NCI-H1417 treated with DMSO at 0.1 percent for 48 hours (cell line): ENCODE measurements around the gene TUBGCP3.
"Not testable (repeated sequence)": the region's sequence is repeated elsewhere in the genome, so short reads cannot be mapped to it uniquely, and the experiment has no call there.

ENCODE experiments used
- DNase-seq: peaks from one replicate; lab custom pipeline; 2025; lab: John Stamatoyannopoulos, UW

Gene TUBGCP3, protein sequence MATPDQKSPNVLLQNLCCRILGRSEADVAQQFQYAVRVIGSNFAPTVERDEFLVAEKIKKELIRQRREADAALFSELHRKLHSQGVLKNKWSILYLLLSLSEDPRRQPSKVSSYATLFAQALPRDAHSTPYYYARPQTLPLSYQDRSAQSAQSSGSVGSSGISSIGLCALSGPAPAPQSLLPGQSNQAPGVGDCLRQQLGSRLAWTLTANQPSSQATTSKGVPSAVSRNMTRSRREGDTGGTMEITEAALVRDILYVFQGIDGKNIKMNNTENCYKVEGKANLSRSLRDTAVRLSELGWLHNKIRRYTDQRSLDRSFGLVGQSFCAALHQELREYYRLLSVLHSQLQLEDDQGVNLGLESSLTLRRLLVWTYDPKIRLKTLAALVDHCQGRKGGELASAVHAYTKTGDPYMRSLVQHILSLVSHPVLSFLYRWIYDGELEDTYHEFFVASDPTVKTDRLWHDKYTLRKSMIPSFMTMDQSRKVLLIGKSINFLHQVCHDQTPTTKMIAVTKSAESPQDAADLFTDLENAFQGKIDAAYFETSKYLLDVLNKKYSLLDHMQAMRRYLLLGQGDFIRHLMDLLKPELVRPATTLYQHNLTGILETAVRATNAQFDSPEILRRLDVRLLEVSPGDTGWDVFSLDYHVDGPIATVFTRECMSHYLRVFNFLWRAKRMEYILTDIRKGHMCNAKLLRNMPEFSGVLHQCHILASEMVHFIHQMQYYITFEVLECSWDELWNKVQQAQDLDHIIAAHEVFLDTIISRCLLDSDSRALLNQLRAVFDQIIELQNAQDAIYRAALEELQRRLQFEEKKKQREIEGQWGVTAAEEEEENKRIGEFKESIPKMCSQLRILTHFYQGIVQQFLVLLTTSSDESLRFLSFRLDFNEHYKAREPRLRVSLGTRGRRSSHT

DNA sequence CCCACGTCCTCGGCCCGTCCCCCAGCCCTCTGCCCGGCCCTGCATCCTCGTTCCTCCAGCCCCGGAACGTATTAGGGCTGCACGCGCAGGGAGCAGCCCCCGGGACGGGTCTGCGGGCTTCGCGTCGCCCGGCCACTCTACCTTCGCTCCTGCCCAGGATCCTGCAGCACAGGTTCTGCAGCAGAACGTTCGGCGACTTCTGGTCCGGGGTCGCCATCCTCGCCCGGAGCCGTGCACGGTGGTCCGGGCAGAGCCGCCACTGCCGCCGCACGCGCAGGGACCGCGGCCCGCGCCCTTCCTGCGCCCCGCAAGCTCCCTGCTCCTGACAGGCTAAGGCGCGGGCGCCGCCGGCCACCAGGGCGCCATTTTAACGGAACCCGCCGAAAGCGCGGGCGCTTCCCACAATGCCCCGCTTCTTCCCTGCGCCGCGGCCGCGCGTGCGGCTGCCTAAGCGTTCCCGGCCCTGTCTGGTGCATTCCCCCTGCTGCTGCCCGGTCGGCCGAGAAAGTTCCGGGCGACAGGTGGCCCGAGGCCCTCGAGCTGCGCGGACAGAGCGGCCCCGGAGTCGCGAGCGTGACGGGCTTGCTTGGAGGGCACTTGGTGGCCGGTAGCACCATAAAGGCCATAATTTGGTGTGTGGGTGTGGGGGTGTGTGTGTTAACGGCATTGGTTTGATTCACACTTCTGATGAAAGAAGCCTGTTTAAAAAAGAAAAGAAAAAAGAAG is at the start of gene TUBGCP3:
TUBGCP3 (minus strand) TSS at position 390 of the 726 bp plus-strand sequence; CDS start at position 217, 173 bp downstream.
- DNase-seq: peak; percentile 74

DNA sequence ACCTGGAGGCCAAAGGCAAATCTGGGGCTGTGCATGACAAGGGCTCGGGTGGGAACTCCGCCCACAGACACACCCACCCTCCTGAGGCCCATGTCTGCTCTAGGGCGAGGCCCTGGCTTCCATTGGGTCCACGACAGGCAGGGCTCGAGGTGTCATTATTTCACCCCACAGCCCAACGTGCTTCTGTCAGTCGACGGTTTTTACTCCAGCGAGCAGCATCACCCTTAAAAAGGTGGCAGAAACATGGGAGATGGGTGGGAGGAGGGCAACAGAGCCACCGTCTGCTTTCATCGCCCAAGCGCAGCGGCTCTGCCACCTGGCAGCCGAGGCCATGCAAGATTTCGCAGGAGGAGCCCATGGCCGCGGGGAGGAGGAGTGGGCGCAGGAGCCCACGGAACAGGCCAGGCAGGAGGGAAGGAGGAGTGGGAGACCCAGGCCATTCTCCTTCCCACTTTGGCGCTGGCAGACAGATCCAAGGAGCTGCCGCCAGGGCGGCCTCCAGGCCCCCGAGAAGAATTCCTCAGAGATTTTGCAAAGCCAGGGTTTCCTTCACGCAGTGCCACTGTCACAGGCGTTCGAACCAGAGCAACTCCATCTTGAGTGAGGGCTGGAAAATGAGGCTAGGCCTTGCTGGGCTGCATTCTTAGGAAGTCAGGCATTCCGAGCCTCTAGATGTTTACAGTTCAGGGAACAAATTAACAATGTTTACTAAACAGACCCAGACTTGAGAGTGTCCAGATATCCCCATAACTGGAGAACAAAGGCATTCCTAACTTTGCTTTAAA is 49.3 kb upstream of the TUBGCP3 start:
- no peak for DNase-seq

DNA sequence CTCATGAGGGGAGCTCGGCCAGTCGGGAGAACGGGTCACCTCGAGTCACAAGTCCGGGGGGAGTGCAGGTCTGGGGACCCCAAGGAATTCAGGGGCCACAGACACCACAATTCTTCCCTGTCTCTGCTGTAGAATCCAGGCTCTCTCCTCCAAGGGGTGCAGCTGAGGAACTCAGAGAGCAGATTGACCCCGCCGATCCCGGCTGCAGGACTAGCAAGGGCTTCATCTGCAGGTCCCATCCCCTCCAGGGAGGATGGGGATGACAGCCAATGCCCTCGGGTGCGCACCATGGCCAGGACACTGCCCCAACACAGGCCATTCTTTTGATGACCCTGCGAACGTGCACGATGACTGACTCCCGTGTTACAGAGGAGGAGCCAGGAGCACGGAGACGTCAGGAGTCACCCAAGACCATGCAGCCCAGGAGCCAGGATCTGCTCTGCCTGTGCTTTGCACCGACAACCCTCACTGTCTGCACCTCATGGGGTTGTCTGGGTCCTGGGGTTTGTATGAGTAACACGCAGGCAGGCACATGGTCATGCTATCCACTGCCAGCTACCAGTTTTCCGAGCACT is 48.5 kb upstream of the TUBGCP3 start:
- no peak for DNase-seq

DNA sequence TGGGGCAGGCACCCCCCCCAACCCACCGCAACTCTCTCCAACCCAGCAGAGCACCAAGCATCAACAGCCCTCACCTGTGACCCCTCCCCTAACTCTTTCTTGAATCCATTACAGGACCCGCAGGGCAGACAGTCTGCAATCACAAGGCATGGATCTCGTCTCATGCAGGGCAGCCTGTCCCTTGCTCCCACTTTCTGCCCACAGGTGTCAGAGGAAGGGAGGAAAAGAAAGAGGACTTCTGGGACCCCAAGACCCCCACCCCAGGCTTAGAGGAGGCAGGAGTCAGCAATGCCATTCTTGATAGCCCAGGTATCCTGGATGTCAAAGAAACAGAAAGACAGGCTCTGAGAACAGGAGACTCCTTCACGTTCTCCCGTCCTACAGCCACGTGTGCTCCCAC is 47.4 kb upstream of the TUBGCP3 start:
- DNase-seq: no peak

DNA sequence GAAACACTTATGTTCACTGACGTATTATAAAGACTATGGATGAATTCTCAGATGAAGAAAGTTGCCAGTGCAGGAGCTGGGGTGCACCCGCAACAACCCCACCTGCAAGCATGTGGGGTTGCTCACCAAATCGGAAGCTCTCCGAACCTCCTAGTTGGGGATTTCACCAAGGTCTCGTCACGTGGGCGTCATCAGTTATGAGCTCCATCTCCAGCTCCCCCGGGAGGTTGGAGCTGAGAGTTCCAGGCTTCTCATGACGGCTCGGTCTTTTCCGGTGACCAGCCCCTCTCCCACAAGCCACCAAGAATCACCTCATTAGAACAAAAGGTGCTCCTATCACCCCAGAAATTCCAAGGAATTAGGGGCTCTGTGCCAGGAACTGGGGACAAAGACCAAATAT is 46.1 kb upstream of the TUBGCP3 start:
- DNase-seq: no peak

DNA sequence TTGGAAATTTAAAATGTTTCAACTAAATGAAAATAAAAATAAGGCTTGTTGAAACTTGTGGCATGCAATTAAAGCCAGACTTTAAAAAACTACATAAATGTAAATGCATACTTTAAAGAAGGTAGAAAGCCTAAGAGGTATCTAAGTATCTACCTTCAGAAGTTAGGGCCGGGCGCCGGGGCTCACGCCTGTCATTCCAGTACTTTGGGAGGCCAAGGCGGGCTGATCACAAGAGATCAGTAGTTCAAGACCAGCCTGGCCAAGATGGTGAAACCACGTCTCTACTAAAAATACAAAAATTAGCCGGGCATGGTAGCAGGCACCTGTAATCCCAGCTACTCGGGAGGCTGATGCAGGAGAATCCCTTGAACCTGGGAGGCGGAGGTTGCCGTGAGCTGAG is 42.3 kb upstream of the TUBGCP3 start:
- not testable (repeated sequence) for DNase-seq

DNA sequence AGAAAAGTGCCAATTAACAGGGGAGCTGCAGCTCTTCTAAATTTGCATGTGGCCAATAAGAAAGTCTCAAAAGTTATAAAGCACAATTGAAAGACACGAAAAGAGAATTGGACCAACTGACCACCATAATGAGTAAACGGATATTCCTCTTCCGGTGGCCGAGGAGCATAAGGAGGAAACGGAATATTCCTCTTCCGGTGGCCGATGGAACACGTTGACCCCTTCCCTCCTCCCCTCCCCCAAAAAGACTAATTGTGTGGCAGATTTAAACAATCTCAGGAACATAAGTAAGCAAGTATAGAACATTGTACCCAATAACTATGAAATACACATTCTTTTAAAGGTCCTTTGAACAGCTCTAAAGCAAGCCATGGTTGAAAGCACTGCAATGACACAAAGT is 41.2 kb upstream of the TUBGCP3 start:
- no peak for DNase-seq

DNA sequence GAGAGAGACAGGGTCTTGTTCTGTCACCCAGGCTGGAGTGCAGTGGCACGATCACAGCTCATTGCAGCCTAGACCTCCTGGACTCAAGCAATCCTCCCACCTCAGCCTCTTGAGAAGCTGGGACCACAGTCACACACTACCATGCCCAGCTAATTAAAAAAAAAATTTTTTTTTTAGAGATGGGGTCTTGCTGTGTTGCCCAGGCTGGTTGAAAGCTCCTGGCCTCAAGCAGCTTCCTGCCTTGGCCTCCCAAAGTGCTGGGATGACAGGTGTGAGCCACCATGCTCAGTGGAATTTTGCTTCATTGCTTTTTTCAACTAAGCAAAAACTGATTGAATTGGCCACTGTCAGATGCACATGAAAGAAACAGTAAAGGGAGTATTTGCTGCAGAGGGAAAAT is 39.7 kb upstream of the TUBGCP3 start:
- DNase-seq: not testable (repeated sequence)

DNA sequence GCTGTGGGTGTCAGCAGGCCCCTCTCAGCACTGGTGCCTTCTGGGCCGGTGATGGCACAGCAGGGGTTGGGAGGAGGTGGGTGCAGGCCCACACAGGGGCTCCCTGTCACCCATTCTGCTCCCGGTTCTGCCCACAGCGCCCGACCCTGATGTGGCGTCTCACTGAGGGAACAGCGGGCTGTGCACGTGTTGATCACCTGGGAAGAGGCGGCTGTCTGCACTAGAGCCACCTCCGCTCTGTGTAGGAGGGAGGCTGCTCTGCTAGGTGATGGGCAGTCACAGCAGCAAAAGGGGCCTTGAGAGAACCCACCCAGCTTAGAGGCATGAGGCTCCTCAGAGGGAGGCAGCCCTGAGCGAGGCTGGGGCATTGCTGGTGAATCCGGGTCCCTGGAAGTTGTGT is 39.2 kb upstream of the TUBGCP3 start:
- no peak for DNase-seq

DNA sequence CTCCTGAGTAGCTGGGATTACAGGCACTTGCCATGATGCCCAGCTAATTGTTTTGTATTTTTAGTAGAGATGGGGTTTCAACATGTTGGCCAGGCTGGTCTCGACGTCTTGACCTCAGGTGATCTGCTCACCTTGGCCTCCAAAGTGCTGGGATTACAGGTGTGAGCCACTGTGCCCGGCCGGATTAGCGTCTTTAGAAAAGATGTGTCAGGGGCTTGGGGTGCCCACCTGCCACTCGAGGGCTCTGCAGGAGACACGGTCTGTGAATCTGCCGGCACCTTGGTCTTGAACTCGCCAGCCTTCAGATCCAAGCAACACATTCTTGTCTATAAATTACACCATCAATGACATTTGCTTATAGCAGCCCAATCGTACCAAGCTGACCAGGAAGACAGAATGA is 38.8 kb upstream of the TUBGCP3 start:
- no peak for DNase-seq

DNA sequence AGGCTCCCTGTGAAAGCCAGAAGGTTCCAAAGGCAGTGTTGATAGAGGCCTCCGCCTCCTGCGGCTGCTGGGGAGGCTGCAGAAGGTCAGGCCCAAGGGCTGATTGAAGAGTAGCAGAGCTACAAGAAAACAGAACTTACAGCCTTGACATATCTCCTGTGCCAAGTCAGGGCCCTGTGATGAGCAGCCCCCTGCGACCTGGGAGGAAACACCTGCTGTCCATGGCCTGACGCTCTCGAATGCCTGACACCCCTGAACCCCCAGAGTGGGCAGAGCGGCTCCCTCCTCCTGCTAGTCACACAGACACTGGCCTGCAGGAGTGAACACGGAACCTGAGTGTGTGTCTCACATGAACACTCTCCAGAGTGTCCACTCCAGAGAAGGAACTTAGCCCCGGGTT is 38.2 kb upstream of the TUBGCP3 start:
- no peak for DNase-seq

DNA sequence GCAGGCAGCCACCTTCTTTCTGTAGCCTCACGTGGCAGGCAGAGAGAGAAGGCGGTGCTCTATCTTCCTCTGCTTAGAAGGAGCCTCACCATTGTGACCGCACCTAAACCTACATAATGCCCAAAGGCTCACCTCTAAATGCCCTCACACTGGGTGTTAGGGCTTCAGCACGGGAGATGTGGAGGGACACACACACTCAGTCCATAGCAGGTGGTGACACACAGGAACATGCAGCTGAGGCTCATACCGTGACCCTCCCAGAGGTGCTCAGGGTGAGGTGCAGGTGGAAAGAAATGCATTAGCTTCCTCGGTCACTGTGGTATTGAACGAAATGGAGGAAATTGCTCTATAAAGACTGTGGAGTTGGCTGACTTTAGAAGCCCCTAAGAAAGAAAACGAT is 37.7 kb upstream of the TUBGCP3 start:
- no peak for DNase-seq

DNA sequence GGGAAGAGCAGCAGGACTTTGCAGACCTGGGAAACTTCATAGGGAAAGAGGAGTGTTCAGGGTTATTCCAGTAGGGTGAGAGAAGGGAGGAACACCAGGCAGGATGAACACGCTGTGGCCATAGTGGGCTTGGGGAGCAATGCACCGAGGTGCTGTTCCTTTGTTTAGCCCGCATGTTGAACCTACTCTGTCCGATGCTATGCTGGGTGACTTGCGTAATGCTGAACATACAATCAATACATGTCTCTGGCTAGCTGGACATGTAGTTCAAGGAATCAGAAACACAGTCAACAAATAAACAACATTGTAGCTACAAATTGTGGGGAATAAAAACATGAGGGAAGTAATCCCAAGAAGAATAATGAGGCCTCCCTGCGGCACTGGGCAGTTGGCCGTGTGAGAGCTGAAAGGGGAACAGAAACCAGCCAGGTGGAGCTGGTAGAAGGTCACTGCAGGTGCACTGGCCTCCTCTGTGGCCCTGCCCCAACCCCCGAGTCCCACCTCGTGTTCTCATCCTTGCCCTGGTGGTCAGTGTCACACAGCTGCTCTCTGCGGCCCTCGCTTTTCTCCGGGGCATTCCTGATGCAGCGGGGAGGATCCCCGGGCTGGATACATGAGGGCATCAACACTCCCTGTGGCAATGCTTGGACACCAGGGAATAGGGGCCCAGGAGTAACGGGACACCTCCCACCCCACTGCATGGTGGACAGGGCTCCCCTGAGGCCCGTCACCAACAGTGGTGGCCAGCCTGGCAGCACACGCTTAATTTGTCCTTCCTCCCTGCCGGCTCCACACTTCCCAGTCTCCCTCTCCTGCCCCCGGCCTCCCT is 36.9 kb upstream of the TUBGCP3 start:
- DNase-seq: no peak

DNA sequence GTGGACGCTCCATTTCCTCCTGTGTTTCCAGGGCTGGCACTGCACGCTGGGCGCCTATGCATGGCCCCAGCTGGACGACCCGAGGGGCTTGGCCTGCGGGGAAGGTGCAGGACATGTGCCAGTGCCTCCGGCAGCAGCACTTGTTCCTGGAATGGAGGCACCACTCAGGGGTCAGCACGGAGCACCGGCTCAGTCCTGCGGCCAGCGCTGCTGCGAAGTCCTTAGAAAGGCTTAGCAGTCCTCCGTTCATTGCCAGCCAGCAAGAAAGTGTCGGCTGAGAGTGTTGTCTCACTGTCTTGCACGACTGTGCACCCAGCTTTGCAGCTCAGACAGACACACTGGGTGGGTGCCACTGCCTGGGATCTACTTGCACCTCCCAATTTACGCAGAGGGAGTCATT is 36.1 kb upstream of the TUBGCP3 start:
- no peak for DNase-seq

DNA sequence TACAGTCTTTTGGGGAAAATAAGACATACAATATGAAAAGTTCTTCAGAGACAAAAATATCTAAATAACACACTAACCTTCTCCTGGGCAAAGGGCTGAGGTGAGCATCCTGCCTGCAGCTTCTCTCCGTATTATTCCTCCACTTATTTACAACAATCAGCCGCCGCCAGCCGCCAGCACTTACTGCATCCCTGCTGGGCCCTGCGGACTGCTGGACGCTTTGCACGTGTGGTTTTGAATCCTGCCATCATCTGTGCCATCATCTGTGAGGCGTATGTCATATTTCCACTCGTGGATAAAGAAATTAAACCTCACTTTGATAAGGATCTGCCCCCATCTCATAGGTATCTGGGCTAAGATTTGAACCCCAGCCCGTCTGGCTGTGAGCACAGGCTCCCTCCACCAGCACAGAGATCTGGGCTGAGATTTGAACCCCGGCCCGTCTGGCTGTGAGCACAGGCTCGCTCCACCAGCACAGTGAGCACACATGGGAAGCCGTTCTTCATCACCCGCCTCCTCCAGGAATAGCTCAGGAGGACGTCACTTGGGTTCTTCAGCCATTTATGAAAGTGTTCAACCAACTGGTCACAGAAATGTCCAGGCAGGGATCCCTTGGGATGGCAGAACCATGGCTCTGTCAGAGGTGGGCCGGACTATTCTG is 35.2 kb upstream of the TUBGCP3 start:
- peak; percentile 45 for DNase-seq

DNA sequence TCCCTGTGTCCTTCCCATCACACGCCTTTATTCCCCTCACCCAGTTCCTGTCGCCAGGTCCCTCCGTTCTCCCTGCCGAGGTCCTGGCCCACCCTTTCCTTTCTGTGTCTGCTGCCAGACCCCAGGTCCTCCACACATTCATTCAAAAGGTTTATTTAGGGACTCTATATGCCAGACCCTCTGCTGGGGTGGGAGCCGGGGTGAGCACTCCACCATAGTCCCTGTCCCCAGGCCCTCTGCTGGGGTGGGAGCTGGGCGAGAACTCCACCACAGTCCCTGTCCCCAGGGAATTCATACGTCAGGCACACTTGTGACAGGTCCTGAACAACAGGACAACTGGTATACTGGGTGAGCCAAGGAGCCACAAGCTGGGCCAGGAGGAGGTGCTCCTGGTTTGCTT is 34.4 kb upstream of the TUBGCP3 start:
- DNase-seq: no peak

DNA sequence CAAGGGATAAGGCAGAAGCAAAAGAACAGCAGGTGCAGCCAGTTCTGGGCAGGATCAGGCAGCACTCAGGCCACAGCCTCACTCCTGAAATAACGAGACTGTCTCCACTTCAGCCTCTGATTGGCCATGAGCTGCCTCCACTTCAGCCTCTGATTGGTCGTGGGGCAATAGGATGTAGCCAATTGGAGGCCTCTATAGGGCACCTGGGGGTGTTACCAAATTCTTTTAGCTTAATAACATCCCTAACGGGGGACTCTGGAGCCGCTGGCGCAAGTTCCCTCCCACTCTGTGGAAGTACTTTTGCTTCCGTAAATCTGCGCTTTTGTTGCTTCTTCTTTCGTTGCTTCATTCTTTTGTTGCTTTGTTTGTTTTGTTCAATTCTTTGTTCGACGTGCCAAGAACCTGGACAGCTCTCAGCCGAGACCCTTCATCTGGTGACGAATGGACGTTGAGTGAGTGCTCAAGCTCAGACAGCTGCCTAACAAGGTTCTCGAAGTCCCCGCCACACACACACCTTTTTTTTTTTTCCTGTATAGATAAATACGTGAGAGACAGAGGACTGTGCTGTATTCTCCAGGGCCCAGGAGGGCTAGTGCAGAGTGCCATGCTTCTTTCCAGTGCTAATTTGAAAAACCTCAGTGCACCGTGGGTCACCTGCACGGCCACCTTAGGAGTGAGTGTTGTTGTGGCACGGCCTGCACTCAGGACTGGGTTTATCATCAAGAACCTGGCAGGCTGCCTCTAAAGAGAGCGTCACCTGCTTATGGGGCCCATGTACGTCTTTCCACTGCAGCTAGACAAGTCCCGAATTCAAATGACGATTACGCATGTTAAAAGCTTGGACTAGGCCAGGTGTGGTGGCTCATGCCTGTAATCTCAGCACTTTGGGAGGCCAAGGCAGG is 32.0 kb upstream of the TUBGCP3 start:
- DNase-seq: peak; percentile 76

DNA sequence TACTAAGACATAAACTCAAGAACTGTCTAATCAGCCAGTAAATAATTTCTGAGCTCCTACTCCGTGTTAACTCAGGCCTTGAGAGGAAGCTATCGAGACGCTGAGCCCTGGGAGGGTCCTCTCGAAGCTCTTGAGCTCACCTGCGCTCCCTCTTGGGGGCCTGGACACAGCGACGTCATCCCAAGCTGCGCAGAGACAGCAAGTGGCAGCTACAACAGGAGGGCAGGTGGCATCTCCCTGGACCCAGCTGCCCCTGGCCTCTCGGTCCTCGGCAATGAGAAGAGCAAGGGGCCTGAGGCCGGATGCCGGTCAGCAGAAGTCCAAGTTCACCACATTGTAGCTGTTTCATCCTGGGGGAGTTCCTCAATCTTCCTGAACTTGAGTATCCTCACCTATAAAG is 30.5 kb upstream of the TUBGCP3 start:
- DNase-seq: no peak
